ENCODE results near the gene SCGB3A1. TPM values are rescaled to one million over a fixed set of nuclear protein-coding genes. Genes with fewer than 3 reads are reported as not detected.

The SCGB3A1 gene
- total RNA-seq, 1 donor = not detected

- DNase-seq (ENCODE audit: low read depth) = no peak
- TF ChIP-seq CTCF (IDR thresholded peaks at IDR 0.05; ENCODE audit: insufficient read depth, low read length) = no peak
- no peak overlapping the region for H3K4me3 ChIP-seq (ENCODE audit: low read depth, low read length)
These were observed 20.0 kb upstream of the SCGB3A1 start for GRCh38 chr5:180611140-180611850.

- TF ChIP-seq CTCF (IDR thresholded peaks at IDR 0.05; ENCODE audit: insufficient read depth, low read length) = no peak
These were observed 18.7 kb upstream of the SCGB3A1 start for GRCh38 chr5:180609817-180610550.

DNA sequence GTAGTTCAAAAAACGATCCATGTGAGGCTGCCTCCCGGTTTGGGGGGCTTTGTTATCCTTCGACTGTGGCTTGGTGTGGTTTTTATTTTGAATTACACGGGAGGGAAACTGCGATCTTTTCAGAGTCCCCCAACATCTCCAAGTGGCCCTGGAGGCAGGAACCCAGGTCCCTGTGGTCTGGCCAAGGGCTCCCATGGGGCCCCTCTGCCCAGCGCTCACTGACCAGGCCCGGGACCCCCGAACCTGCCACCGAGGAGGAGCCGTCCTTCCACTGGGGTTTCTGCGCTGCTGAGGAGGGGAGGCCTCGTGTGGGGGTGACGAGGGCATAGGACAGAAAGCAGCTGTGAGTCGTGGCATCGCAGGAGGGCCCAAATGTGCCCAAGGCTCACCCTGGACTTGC is 18.1 kb upstream of the SCGB3A1 start:
- no peak for DNase-seq (ENCODE audit: low read depth)
- H3K4me3 ChIP-seq (ENCODE audit: low read depth, low read length) = no peak overlapping the region
- TF ChIP-seq CTCF (IDR thresholded peaks at IDR 0.05; ENCODE audit: insufficient read depth, low read length) = no peak

More at GRCh38 chr5:180609817-180610550, 18.7 kb upstream of the SCGB3A1 start:
- no peak overlapping the region for H3K4me3 ChIP-seq (ENCODE audit: low read depth, low read length)
- no peak for DNase-seq (ENCODE audit: low read depth)

DNA sequence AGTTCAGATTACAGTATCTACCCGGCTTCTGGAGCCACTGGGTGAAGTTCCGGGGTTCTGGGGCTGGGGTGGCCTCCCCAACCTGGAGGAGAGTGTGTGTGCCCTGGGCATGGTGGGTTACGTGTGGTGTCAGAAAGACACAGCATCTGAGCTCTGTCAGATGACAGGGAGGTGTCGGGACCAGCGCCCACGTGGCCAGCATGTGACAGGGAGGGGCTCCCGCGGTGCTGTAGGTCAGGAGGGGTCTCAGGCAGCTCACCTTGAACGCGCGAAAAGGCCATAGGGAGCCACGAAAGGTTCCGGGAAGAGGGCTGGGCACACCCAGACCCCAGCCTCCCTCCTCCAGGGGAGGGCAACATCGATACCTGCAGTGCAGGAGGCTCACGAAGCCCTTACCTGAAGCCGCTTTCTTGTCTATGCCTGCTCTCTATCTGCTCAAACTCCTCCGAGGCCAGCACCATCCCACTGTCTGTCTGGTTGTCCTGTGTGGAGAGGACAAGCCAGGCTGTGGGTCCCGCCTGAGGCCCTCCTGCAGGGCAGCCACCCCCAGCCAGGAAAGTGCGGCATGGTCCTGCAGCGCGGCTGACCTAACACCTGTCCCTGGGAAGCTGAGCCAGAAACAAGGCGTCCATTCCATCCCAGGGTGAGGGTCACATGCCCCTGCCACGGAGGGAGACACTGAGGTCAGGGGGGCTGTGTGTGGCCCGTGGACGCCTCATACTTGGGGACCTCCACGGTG is 17.4 kb upstream of the SCGB3A1 start:
- DNase-seq (ENCODE audit: low read depth) = no peak
- no peak overlapping the region for H3K4me3 ChIP-seq (ENCODE audit: low read depth, low read length)
- TF ChIP-seq CTCF (IDR thresholded peaks at IDR 0.05; ENCODE audit: insufficient read depth, low read length) = no peak

DNA sequence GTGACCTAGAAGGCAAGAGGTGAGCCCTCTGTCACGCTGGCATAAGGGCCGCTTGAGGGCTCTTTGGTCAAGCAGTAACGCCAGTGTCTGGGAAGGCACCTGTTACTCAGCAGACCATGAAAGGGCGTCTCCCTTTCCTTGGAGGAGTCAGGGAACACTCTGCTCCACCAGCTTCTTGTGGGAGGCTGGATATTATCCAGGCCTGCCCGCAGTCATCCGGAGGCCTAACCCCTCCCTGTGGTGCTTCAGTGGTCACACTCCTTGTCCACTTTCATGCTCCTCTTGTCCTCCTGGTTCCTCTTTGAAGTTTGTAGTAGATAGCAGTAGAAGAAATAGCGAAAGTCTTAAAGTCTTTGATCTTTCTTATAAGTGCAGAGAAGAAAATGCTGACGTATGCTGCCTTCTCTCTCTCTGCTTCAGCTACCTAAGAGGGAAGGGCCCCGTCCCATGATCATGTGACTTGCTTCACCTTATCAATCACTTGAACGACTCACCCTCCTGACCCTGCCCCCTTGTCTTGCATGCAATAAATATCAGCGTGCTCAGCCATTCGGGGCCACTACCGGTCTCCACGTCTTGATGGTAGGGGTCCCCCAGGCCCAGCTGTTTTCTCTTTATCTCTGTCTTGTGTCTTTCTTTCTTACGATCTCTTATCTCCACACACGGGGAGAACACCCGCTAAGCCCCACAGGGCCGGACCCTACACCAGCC is 16.7 kb upstream of the SCGB3A1 start:
- H3K4me3 ChIP-seq (ENCODE audit: low read depth, low read length) = no peak overlapping the region
- no peak for DNase-seq (ENCODE audit: low read depth)
- no peak for TF ChIP-seq CTCF (IDR thresholded peaks at IDR 0.05; ENCODE audit: insufficient read depth, low read length)

DNA sequence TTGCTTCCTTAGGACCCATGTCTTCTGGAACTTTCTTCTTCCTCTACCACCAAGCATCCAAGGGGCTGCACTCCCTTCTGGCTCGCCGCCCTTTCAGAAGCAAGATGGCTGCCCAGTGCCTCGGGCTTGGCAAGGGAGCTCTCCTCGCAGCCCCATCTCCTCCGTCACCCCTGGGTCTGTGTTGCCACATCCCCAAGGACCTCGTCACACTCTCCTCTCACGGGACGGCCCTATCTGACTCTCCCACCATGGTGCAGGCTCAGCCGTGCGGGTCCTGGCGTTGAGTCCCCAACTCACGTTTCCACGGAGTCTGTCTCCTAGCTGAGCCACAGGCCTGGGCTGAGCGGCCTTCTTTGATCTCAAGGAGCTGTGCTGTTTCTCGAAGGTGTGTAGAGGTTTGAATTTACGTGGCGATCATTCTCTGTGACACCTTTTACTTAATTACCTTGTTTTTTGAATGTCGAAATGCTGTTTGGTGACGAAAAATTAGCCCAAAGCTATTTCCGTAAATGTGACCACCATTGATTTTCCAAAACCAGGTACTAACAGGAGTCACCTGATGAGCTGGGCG is 15.0 kb upstream of the SCGB3A1 start:
- DNase-seq (ENCODE audit: low read depth) = no peak
- no peak overlapping the region for H3K4me3 ChIP-seq (ENCODE audit: low read depth, low read length)
- no peak for TF ChIP-seq CTCF (IDR thresholded peaks at IDR 0.05; ENCODE audit: insufficient read depth, low read length)

All from fibroblast of the aortic adventitia (primary cell).